PC-9 (cell line): ENCODE measurements around the gene PSMG4. TPM values are rescaled to one million over a fixed set of nuclear protein-coding genes. Genes with fewer than 3 reads are reported as not detected.

Experiments
- BruUV-seq: library from RNA; stranded (reverse); fragments of 400-500 nt; replicated peaks from 2 replicates; lab custom pipeline; 2021; lab: Mats Ljungman, UMichigan
- CTCF ChIA-PET: fragments of 300-600 bp; sonication (Branson Sonifier 250); formaldehyde crosslinking; loops from one replicate; lab custom pipeline; 2022; ENCODE audit warnings: antibody characterized with exemption; lab: Charles Lee
- POLR2A ChIA-PET: fragments of 300-600 bp; sonication (Branson Sonifier 250); formaldehyde crosslinking; loops from one replicate; lab custom pipeline; 2022; ENCODE audit warnings: antibody characterized with exemption; ENCODE audit not compliant: unreplicated experiment; lab: Charles Lee
- DNase-seq, 2 experiments: peaks; one replicate each; pipeline versions ENCODE4 v3.0.0 to v3.0.0-alpha.2; 2015 to 2022; ENCODE audit warnings: mixed read lengths in 1 of 2
- H2AFZ ChIP-seq: fragments of 200-600 bp; sonication (generic); 2 replicates; pipeline ENCODE4 v1.8.1; 2017; ENCODE audit warnings: antibody characterized with exemption
- H3F3A ChIP-seq: fragments of 200-600 bp; sonication (generic); 2 replicates; pipeline ENCODE4 v1.8.1; 2017; ENCODE audit warnings: antibody characterized with exemption, mild to moderate bottlenecking, low read depth; ENCODE audit not compliant: insufficient read depth
- H3K27ac ChIP-seq: fragments of 200-600 bp; sonication (generic); 2 replicates; pipeline ENCODE4 v1.6.1; 2016; ENCODE audit warnings: mixed run types
- H3K27me3 ChIP-seq: fragments of 200-600 bp; sonication (generic); 2 replicates; pipeline ENCODE4 v1.6.1; 2016; ENCODE audit warnings: low read depth, mixed run types; ENCODE audit not compliant: insufficient read depth
- H3K36me3 ChIP-seq: fragments of 200-600 bp; sonication (generic); 2 replicates; pipeline ENCODE4 v1.6.1; 2016; ENCODE audit warnings: low read depth, mixed run types
- H3K4me1 ChIP-seq: fragments of 200-600 bp; sonication (generic); replicated peaks from 2 replicates; pipeline ENCODE4 v1.6.1; 2016; ENCODE audit warnings: mixed run types; ENCODE audit not compliant: insufficient read depth
- H3K4me2 ChIP-seq: fragments of 200-600 bp; sonication (generic); 2 replicates; pipeline ENCODE4 v1.6.1; 2017; ENCODE audit warnings: mixed run types
- H3K4me3 ChIP-seq: fragments of 200-600 bp; sonication (generic); 2 replicates; pipeline ENCODE4 v1.6.1; 2016; ENCODE audit warnings: mixed run types
- H3K79me2 ChIP-seq: fragments of 200-600 bp; sonication (generic); 2 replicates; pipeline ENCODE4 v1.6.1; 2017; ENCODE audit warnings: low read depth, mixed run types
- H3K9me2 ChIP-seq: fragments of 200-600 bp; sonication (generic); 2 replicates; pipeline ENCODE4 v1.8.1; 2017; ENCODE audit warnings: mild to moderate bottlenecking; ENCODE audit not compliant: insufficient read depth
- H3K9me3 ChIP-seq: fragments of 200-600 bp; sonication (generic); 2 replicates; pipeline ENCODE4 v1.8.1; 2016; ENCODE audit warnings: low read depth; ENCODE audit not compliant: insufficient read depth
- H4K20me1 ChIP-seq: fragments of 200-600 bp; sonication (generic); 2 replicates; pipeline ENCODE4 v1.8.1; 2017; ENCODE audit not compliant: insufficient read depth
- CTCF ChIP-seq: fragments of 200-600 bp; sonication (generic); conservative IDR thresholded peaks from 2 replicates; pipeline ENCODE4 v1.6.1; 2017; ENCODE audit warnings: mixed run types, antibody characterized with exemption, mild to moderate bottlenecking, moderate library complexity
- EZH2 ChIP-seq: fragments of 200-600 bp; sonication (generic); IDR thresholded peaks from 2 replicates; pipeline ENCODE4 v1.8.0; 2017; ENCODE audit warnings: antibody characterized with exemption, low read depth
- intact Hi-C: fragments of 100-400 bp; cut with micrococcal nuclease; formaldehyde crosslinking; loops from one replicate; pipeline ENCODE4 v1.10.0; 2022; ENCODE audit not compliant: unreplicated experiment
- total RNA-seq: library from RNA; stranded (reverse); gene quantifications from 2 replicates; pipeline ENCODE4 v1.2.3, GENCODE V29; 2021

PSMG4 gene
- total RNA-seq, 1 experiment from 2014 or later, result 33.8 TPM

DNA sequence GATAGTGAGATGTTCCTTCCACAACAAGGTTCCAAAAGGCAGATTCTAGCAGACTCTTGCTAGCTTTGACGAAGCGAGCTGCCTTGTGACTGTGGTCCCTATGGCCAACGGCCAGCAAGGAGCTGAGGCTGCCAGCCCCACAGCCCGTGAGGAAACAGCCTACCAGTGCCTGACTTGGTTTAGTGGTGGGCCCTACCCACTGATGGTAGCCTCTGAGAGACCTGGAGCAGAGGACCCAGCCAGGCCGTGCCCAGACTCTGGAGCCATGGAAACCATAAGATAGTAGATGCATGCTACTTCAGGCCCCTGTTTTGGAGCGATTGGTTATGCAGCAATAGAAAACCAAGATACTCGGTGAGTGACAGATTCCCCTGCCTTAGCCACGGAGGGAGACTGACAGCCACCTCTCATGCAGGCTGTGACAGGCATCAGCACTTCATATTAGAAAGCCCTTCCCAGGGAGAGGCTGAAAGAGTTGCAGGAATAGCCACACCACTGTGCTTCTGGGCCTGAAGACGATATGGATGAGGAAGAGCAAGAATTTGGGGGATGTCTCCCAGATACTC, 19.2 kb downstream of the PSMG4 start:
- intact Hi-C loops, result loop anchor here (5.0 kb wide), 4 partner anchors 139 to 729 kb away; partner anchors contain the start of gene FAM50B
- Histone ChIP-seq H3F3A (no peaks in the 10 kb centered on the region), H3K79me2 (no peaks in the 10 kb centered on the region), H4K20me1 (no peaks in the 10 kb centered on the region; the same call in 1 of the 2 replicates), H3K36me3 (no peaks in the 10 kb centered on the region), H3K9me3 (no peaks in the 10 kb centered on the region), H3K4me2 (no peak overlapping the region), H3K9me2 (no peaks in the 10 kb centered on the region), H3K4me3 (no peak overlapping the region), H3K4me1 (no peaks in the 10 kb centered on the region), H2AFZ (no peak overlapping the region), H3K27me3 (no peaks in the 10 kb centered on the region), H3K27ac (no peak overlapping the region)
- TF ChIP-seq EZH2 (no peak), CTCF (no peak)
- ChIA-PET CTCF (no interaction called here), POLR2A (no interaction called here)
- no peak for DNase-seq
- BruUV-seq, result no TSS peak

DNA sequence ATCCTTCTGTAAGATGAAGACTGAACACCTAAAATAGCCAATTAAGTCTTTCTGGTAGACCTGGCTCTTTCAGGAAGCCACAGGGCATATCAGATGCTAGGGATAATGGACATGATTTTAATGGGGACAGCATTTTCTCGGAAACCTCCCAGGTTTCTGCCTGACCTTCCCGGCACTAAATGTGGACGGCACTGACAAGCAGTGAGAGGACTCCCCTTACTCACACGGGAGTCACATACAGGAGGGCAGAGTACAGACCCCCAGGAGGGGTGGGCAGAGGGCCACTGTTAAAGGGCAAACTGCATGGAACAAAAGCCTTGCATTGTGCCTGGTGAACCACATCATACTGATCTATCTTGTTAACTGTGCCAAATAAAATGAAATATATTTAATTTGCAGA, 19.9 kb downstream of the PSMG4 start:
- H3K4me1 ChIP-seq, result no peaks in the 10 kb centered on the region
- no peak overlapping the region for H3K4me3 ChIP-seq
- CTCF ChIA-PET, result no interaction called here
- no peaks in the 10 kb centered on the region for H3K9me2 ChIP-seq
- no peak overlapping the region for H3K4me2 ChIP-seq
- intact Hi-C loops, result loop anchor here (1.0 to 5.0 kb wide), 7 partner anchors 139 to 729 kb away; partner anchors contain the start of genes FAM50B and SLC22A23
- H3K36me3 ChIP-seq, result no peaks in the 10 kb centered on the region
- H3F3A ChIP-seq, result no peaks in the 10 kb centered on the region
- POLR2A ChIA-PET, result no interaction called here
- DNase-seq, result no peak
- BruUV-seq, result no TSS peak
- H3K9me3 ChIP-seq, result no peaks in the 10 kb centered on the region
- H3K27me3 ChIP-seq, result no peaks in the 10 kb centered on the region
- TF ChIP-seq CTCF (no peak), EZH2 (no peak)
- H3K79me2 ChIP-seq, result no peaks in the 10 kb centered on the region
- no peaks in the 10 kb centered on the region; the same call in 1 of the 2 replicates for H4K20me1 ChIP-seq
- no peak overlapping the region for H3K27ac ChIP-seq
- no peak overlapping the region for H2AFZ ChIP-seq

GRCh38 chr6:3280091-3280490, 21.3 kb downstream of the PSMG4 start:
- H3K9me3 ChIP-seq, result no peaks in the 10 kb centered on the region
- H3K4me3 ChIP-seq, result no peak overlapping the region
- H2AFZ ChIP-seq, result no peak overlapping the region
- H3K27me3 ChIP-seq, result no peaks in the 10 kb centered on the region
- ChIA-PET CTCF (no interaction called here), POLR2A (interaction anchor here (0.6 kb wide), 1 partner anchor 412 kb away, joined by 6 read pairs; no protein-coding TSS in a partner anchor)
- intact Hi-C loops, result no loop called here
- no peaks in the 10 kb centered on the region for H3K79me2 ChIP-seq
- H3K4me1 ChIP-seq, result no peaks in the 10 kb centered on the region
- TF ChIP-seq CTCF, result no peak
- no peak for TF ChIP-seq EZH2
- DNase-seq, result no peak
- no peak overlapping the region for H3K4me2 ChIP-seq
- H3K27ac ChIP-seq, result no peak overlapping the region
- H4K20me1 ChIP-seq, result no peaks in the 10 kb centered on the region; the same call in 1 of the 2 replicates
- no peaks in the 10 kb centered on the region for H3F3A ChIP-seq
- H3K36me3 ChIP-seq, result no peaks in the 10 kb centered on the region
- no TSS peak for BruUV-seq
- H3K9me2 ChIP-seq, result no peaks in the 10 kb centered on the region
